Measurements from ENCODE around the gene PGLYRP2.

PGLYRP2 gene

DNA sequence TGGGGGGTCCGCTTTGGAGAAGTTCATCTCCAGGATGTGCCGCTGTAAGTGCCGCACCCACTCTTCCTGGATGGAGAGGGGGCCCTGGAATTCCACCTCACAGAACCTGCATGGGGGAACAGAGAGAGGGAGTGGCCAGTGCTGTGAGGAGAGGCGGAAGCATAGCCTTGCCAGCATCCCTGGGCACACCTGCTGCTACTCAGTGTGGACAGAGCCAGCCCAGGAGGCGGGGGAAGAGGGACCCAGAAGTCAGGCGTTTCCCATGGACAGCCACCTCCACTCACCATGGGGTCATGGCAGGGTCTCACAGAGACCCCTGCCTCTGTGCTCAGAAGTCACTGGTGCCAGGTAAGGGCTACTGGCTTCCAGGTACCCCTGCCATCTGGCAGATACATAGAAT, 56.2 kb downstream of the PGLYRP2 start:
- Histone ChIP-seq H3K27me3 (ENCODE audit: control insufficient read depth, insufficient read depth, low read length) (no peaks in the 10 kb centered on the region), H3K9ac (ENCODE audit: low read length) (no peak overlapping the region), H3K4me3 (ENCODE audit: low read length) (no peak overlapping the region), H3K36me3 (ENCODE audit: control insufficient read depth, insufficient read depth, low read length) (peaks cover 6% of the 10 kb centered on the region), H3K9me3 (ENCODE audit: control insufficient read depth, low read length) (no peaks in the 10 kb centered on the region), H3K4me1 (ENCODE audit: control insufficient read depth, insufficient read depth, low read length) (peaks cover 6% of the 10 kb centered on the region)

DNA sequence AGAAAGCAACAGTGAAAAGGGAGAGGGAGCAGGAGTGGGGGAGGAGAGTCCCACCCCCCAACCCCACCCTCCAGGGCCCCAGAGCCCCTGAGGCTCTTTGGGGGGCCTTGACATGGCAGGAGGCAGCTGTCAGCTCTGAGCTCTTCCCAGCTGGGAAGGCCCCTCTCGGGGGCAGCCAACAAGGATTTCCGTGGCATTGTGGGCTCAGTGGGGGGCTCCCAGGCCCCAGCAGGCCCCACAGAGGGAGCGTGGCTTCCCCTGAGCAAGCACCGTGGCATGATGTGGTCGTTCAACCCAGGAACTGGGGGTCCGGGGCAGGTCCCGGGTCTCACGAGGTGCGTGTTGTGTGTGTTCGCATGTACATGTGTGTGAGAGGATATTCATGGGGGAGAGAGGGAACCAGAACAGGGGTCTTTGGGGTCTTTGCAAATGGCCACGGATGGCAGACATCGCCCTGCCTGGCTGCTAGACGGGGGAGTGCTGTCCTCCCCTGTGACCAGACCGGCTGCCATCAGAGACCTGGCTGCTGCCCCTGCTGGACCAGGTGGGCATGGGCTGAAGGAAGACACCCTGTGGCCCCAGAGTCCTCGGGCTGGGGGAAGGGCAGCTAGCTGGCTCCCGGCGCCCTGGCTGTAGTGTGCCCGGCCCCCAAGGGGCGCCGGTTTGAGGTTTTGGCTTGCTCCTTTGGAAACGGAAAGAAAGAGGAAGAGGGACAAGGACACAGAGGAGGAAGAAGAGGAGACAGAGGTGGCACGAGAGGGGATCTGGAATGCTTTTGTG, 56.8 kb downstream of the PGLYRP2 start:
- no peaks in the 10 kb centered on the region for H3K27me3 ChIP-seq (ENCODE audit: control insufficient read depth, insufficient read depth, low read length)
- H3K36me3 ChIP-seq (ENCODE audit: control insufficient read depth, insufficient read depth, low read length), result peaks cover 6% of the 10 kb centered on the region
- no peaks in the 10 kb centered on the region for H3K9me3 ChIP-seq (ENCODE audit: control insufficient read depth, low read length)
- no peak overlapping the region for H3K4me3 ChIP-seq (ENCODE audit: low read length)
- peaks cover 11% of the 10 kb centered on the region for H3K4me1 ChIP-seq (ENCODE audit: control insufficient read depth, insufficient read depth, low read length)
- H3K9ac ChIP-seq (ENCODE audit: low read length), result no peak overlapping the region

DNA sequence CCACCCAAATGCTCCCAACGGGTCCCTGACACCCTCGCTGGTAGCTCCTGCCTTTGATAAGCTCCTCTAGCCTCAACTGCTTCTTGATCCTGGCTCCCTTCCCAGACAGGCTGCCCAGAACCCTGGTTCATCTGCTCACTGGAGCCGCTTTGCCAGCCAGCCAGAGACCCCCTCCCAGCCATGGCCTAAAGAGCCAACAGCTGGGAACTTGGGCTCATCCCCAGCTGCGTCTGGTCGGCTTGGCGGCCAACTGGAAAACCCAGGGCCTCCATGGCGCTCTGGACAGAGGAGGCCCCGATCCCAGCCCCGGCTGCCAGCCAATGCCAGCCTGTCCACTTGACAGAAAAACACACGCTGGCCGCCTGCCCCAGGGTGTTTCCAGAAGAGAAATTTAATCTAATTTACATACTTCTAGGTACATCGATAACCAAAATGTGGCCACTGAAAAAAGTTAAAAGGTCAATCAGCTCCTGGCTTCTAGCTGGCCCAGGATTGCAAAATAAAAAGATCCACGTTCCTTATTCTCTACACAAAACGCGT, 57.5 kb downstream of the PGLYRP2 start:
- Histone ChIP-seq H3K4me1 (ENCODE audit: control insufficient read depth, insufficient read depth, low read length) (peaks cover 18% of the 10 kb centered on the region), H3K9ac (ENCODE audit: low read length) (no peak overlapping the region), H3K27me3 (ENCODE audit: control insufficient read depth, insufficient read depth, low read length) (no peaks in the 10 kb centered on the region), H3K9me3 (ENCODE audit: control insufficient read depth, low read length) (no peaks in the 10 kb centered on the region), H3K4me3 (ENCODE audit: low read length) (no peak overlapping the region), H3K36me3 (ENCODE audit: control insufficient read depth, insufficient read depth, low read length) (peaks cover 6% of the 10 kb centered on the region)

DNA sequence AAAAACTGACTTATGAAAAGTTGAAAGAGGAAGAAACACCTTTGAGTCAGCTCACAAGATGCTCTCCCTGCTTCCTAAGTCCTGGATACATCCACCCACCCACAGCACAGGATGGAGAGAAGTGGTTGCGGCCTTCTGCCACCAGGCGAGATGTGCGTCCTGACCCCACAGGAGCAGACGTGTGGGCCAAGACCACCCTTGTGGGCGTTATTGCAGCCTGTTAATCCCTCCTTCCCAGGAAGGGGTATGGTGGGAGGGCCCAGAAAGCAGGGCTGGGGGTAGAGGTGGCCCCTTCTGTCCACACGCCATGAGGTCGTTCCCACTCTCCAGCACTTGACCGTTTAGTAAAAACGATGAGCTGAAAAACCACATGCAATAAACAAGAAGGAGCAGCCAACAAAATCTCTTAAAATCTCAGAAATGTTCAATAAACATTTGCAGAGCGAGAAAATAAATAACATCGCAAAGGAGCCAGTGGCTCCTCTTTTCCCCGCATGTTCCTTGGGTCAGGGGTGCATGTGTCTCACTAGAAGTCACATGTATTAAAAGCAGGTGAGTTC, 58.1 kb downstream of the PGLYRP2 start:
- H3K4me3 ChIP-seq (ENCODE audit: low read length), result no peak overlapping the region
- H3K4me1 ChIP-seq (ENCODE audit: control insufficient read depth, insufficient read depth, low read length), result peaks cover 24% of the 10 kb centered on the region
- H3K36me3 ChIP-seq (ENCODE audit: control insufficient read depth, insufficient read depth, low read length), result peaks cover 6% of the 10 kb centered on the region
- no peaks in the 10 kb centered on the region for H3K27me3 ChIP-seq (ENCODE audit: control insufficient read depth, insufficient read depth, low read length)
- H3K9ac ChIP-seq (ENCODE audit: low read length), result no peak overlapping the region
- no peaks in the 10 kb centered on the region for H3K9me3 ChIP-seq (ENCODE audit: control insufficient read depth, low read length)

DNA sequence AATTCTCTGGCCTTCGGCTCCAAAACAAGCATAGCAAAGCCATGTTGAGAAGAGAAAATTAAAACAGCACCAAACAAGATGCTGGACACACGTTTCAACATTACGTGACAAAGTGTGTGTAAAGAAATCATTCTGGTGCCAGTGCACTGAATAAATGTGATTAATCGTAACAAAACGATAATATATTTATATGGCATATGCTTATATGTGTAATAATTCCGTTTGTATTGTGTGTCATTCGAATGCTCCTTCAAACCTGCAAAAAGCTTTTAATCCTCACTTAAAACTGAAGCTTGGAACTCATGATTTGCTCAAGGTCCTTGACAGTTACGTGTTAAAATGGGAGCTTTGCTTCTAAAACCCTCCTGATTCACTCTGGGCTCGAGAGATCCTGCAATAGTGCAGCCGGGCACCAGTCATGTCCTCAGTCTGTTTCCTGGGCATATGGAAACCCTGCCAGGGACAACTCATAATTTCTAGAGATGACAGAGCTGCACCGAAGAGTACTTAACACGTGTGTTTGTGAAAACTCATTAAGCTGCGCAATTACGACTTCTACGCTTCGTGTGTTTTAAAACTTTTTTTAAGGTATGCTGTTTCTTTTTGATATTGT, 59.8 kb downstream of the PGLYRP2 start:
- no peaks in the 10 kb centered on the region for H3K27me3 ChIP-seq (ENCODE audit: control insufficient read depth, insufficient read depth, low read length)
- H3K36me3 ChIP-seq (ENCODE audit: control insufficient read depth, insufficient read depth, low read length), result peaks cover 6% of the 10 kb centered on the region
- peak overlapping the region; percentile 48 for H3K9ac ChIP-seq (ENCODE audit: low read length)
- H3K9me3 ChIP-seq (ENCODE audit: control insufficient read depth, low read length), result no peaks in the 10 kb centered on the region
- H3K4me1 ChIP-seq (ENCODE audit: control insufficient read depth, insufficient read depth, low read length), result peaks cover 25% of the 10 kb centered on the region
- H3K4me3 ChIP-seq (ENCODE audit: low read length), result peak overlapping the region; percentile 34

Measured in mucosa of stomach (tissue), 1 donor.